B cell (primary cell): ENCODE data around the gene TAS2R16. TPM values are rescaled to one million over a fixed set of nuclear protein-coding genes. Genes with fewer than 3 reads are reported as not detected.

Source experiments
- ATAC-seq: fragments of 200-7000 bp; cut with Tn5 transposase; one replicate; pipeline ENCODE4 v1.10.0; 2021; ENCODE audit warnings: low read depth, mild to moderate bottlenecking, moderate number of reproducible peaks, moderate library complexity
- CTCF ChIA-PET: fragments of 350-600 bp; sonication (Branson Sonifier 250); formaldehyde crosslinking; loops from one replicate; lab custom pipeline; 2021; ENCODE audit warnings: antibody characterized with exemption, inconsistent platforms; lab: Charles Lee
- POLR2A ChIA-PET: fragments of 350-600 bp; sonication (Branson Sonifier 250); formaldehyde crosslinking; loops from one replicate; lab custom pipeline; 2021; ENCODE audit warnings: antibody characterized with exemption; lab: Charles Lee
- DNase-seq: peaks from one replicate; pipeline ENCODE4 v3.0.0; 2013
- H2AFZ ChIP-seq: 2 replicates; pipeline ENCODE4 v1.6.1; 2012; ENCODE audit warnings: mild to moderate bottlenecking, low read depth, low read length; ENCODE audit not compliant: insufficient read depth, poor library complexity, severe bottlenecking
- H3K27ac ChIP-seq, 2 donors: 1 replicate in 1 of 2; 2 replicates in 1 of 2; pipeline ENCODE4 v1.5.1; 2012 to 2013; ENCODE audit warnings: low read length in 2 of 2, mild to moderate bottlenecking in 2 of 2, moderate library complexity in 1 of 2
- H3K27me3 ChIP-seq, 4 experiments: fragments of 200-600 bp in 1 of 4; sonication (generic) in 1 of 4; replicated peaks in 1 of 4; 1 replicate in 2 of 4; 2 replicates in 2 of 4; pipeline versions ENCODE4 v1.6.1 to v1.7.0; 2013 to 2016; ENCODE audit warnings: low read length in 3 of 4, mild to moderate bottlenecking in 2 of 4, mixed read lengths in 1 of 4, moderate library complexity in 1 of 4; ENCODE audit not compliant: insufficient read depth in 4 of 4, control insufficient read depth in 3 of 4; ENCODE audit errors: control extremely low read depth in 1 of 4
- H3K36me3 ChIP-seq, 2 experiments: replicated peaks in 1 of 2; 1 replicate in 1 of 2; 2 replicates in 1 of 2; pipeline versions ENCODE4 v1.6.1 to v1.7.1; 2013; ENCODE audit warnings: low read length in 1 of 2; ENCODE audit not compliant: insufficient read depth in 2 of 2, control insufficient read depth in 1 of 2; ENCODE audit errors: control extremely low read depth in 1 of 2, extremely low read depth in 1 of 2
- H3K4me1 ChIP-seq, 2 donors: fragments of 200-600 bp in 1 of 2; sonication (generic) in 1 of 2; 1 replicate in 1 of 2; 2 replicates in 1 of 2; pipeline versions ENCODE4 v1.5.1 to v1.6.1; 2013 to 2017; ENCODE audit warnings: low read length in 2 of 2; ENCODE audit not compliant: control insufficient read depth in 2 of 2, insufficient read depth in 2 of 2
- H3K4me2 ChIP-seq: replicated peaks from 2 replicates; pipeline ENCODE3; 2012; ENCODE audit warnings: mild to moderate bottlenecking, low read depth, low read length; ENCODE audit not compliant: poor library complexity, severe bottlenecking
- H3K4me3 ChIP-seq, 5 experiments: fragments of 200-600 bp in 1 of 5; sonication (generic) in 1 of 5; 1 replicate in 3 of 5; 2 replicates in 2 of 5; pipeline versions ENCODE4 v1.5.1 to v1.7.0; 2011 to 2016; ENCODE audit warnings: low read length in 4 of 5, mild to moderate bottlenecking in 4 of 5, low read depth in 2 of 5, control low read depth in 1 of 5, moderate library complexity in 1 of 5; ENCODE audit not compliant: insufficient read depth in 1 of 5; ENCODE audit errors: control extremely low read depth in 1 of 5, extremely low read depth in 1 of 5
- H3K79me2 ChIP-seq: fragments of 200-600 bp; sonication (generic); one replicate; pipeline ENCODE4 v1.6.0; 2016; ENCODE audit warnings: low read length; ENCODE audit not compliant: control insufficient read depth, insufficient read depth
- H3K9ac ChIP-seq: fragments of 200-600 bp; sonication (generic); 2 replicates; pipeline ENCODE4 v1.6.1; 2017; ENCODE audit warnings: mild to moderate bottlenecking, low read length, moderate library complexity
- H3K9me3 ChIP-seq, 3 donors: one replicate each; pipeline versions ENCODE4 v1.6.1 to v1.7.1; 2013; ENCODE audit warnings: low read length in 2 of 3; ENCODE audit not compliant: control insufficient read depth in 2 of 3, insufficient read depth in 1 of 3; ENCODE audit errors: control extremely low read depth in 1 of 3
- H4K20me1 ChIP-seq: 2 replicates; pipeline ENCODE4 v1.6.0; 2012; ENCODE audit warnings: mild to moderate bottlenecking, low read length; ENCODE audit not compliant: insufficient read depth, control insufficient read depth, poor library complexity, severe bottlenecking
- H3K27ac Mint-ChIP-seq: one replicate; pipeline ENCODE4 v1.8.0; 2021; ENCODE audit warnings: mixed read lengths
- H3K27me3 Mint-ChIP-seq: one replicate; pipeline ENCODE4 v1.8.0; 2021; ENCODE audit warnings: mixed read lengths
- H3K4me1 Mint-ChIP-seq: one replicate; pipeline ENCODE4 v1.8.0; 2021; ENCODE audit warnings: mixed read lengths
- H3K4me3 Mint-ChIP-seq: one replicate; pipeline ENCODE4 v1.8.0; 2021; ENCODE audit warnings: mixed read lengths
- H3K9me3 Mint-ChIP-seq: one replicate; pipeline ENCODE4 v1.8.0; 2022; ENCODE audit warnings: mixed read lengths; ENCODE audit not compliant: insufficient read depth
- EZH2 ChIP-seq: IDR thresholded peaks from 2 replicates; pipeline ENCODE4 v1.6.1; 2012; ENCODE audit warnings: borderline replicate concordance, low read depth, mild to moderate bottlenecking, moderate library complexity, low read length; ENCODE audit not compliant: insufficient read depth, poor library complexity, severe bottlenecking
- whole genome bisulfite sequencing: methylation state at CpG from one replicate; pipeline ENCODE4 v1.1.5; 2013; ENCODE audit warnings: missing lambda C conversion rate; ENCODE audit not compliant: insufficient coverage; 5-methylcytosine and 5-hydroxymethylcytosine counted together
- intact Hi-C: fragments of 100-400 bp; cut with micrococcal nuclease; formaldehyde crosslinking; loops from one replicate; pipeline ENCODE4 v1.10.0; 2022
- polyA plus RNA-seq: library from polyadenylated mRNA; depleted of rRNA; stranded (reverse); fragments of >200 nt; gene quantifications from 2 replicates; pipeline ENCODE4 v1.2.3, GENCODE V29; 2012
- total RNA-seq, 2 donors: library from RNA; stranded (reverse); fragments of 120-200 nt in 1 of 2; gene quantifications; 1 replicate in 1 of 2; 2 replicates in 1 of 2; pipeline versions ENCODE4 v1.2.3 to v1.2.4, GENCODE V29; 2013 to 2022
- TF ChIP-seq, protein P1 (sequence below): fragments of 200-600 bp; IDR thresholded peaks from one replicate; pipeline ENCODE4 v1.8.0; 2022; ENCODE audit warnings: antibody characterized with exemption, mild to moderate bottlenecking

Gene TAS2R16
- total and polyA plus RNA-seq, 2 donors (not counting 1 experiment from before 2014, with no cell fraction given) = not detected

DNA sequence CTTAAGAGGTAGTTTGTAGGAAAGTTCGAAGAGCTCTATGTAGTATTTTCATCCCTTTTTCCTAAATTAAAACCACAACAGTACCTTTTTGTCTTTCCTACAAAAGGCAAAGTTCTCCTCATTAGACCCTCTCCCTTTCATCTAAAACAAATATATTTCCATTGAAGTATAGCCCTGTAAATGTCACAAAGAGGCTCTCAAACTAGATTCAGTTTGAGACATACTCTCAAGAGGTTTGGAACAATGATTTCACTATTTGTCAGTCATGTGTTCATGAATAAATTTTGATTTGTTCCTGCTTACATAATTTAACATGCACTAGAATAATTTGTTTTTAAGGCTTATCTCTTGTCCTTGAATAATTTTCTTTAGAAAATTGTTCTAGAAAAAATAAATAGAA, 12.2 kb downstream of the TAS2R16 start:
- no peak for DNase-seq
- H3K4me3 Mint-ChIP-seq = no peak overlapping the region
- no peak overlapping the region for H3K27ac Mint-ChIP-seq

DNA sequence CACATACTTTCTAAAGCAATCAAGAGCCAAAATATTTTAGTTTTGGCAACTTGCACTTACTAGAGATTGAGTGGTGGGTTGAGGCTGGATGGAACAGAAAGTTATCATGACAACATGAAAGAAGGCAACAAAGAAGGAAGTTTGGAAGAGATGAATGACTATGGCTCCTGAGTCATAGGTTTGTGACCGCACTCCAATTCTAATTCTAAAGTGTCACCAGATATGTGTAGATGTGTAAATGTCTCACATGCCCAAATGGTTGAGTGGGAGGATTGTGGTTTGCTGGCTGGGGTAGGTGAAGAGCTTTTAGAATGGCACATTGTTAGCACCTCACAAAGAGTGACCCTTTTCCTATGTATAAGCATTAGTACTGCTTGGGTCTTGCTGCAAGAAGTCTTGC, 20.2 kb downstream of the TAS2R16 start:
- no peaks in the 10 kb centered on the region for H3K9me3 Mint-ChIP-seq
- H3K27ac Mint-ChIP-seq = no peak overlapping the region
- Histone ChIP-seq H3K9me3 (no peaks in the 10 kb centered on the region), H3K27ac (no peak overlapping the region), H3K4me1 (no peaks in the 10 kb centered on the region), H3K36me3 (no peaks in the 10 kb centered on the region), H4K20me1 (no peaks in the 10 kb centered on the region), H2AFZ (no peak overlapping the region), H3K4me2 (no peak overlapping the region), H3K27me3 (no peaks in the 10 kb centered on the region), H3K79me2 (no peaks in the 10 kb centered on the region), H3K9ac (no peak overlapping the region), H3K4me3 (no peak overlapping the region)
- no peaks in the 10 kb centered on the region for H3K27me3 Mint-ChIP-seq
- no peaks in the 10 kb centered on the region for H3K4me1 Mint-ChIP-seq
- intact Hi-C loops = no loop called here
- TF ChIP-seq, protein P1, sequence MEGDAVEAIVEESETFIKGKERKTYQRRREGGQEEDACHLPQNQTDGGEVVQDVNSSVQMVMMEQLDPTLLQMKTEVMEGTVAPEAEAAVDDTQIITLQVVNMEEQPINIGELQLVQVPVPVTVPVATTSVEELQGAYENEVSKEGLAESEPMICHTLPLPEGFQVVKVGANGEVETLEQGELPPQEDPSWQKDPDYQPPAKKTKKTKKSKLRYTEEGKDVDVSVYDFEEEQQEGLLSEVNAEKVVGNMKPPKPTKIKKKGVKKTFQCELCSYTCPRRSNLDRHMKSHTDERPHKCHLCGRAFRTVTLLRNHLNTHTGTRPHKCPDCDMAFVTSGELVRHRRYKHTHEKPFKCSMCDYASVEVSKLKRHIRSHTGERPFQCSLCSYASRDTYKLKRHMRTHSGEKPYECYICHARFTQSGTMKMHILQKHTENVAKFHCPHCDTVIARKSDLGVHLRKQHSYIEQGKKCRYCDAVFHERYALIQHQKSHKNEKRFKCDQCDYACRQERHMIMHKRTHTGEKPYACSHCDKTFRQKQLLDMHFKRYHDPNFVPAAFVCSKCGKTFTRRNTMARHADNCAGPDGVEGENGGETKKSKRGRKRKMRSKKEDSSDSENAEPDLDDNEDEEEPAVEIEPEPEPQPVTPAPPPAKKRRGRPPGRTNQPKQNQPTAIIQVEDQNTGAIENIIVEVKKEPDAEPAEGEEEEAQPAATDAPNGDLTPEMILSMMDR = no peak
- TF ChIP-seq EZH2 = no peak
- CTCF ChIA-PET = no interaction called here
- ATAC-seq (no peak), DNase-seq (no peak)
- POLR2A ChIA-PET = no interaction called here
- WGBS = no CpG with 5 or more reads among the region's 1 CpG
- no peak overlapping the region for H3K4me3 Mint-ChIP-seq

More for the DNA sequence above, 12.2 kb downstream of the TAS2R16 start:
- H3K79me2 ChIP-seq = no peaks in the 10 kb centered on the region
- TF ChIP-seq, protein P1 = no peak
- no peak for TF ChIP-seq EZH2
- ATAC-seq = no peak
- H4K20me1 ChIP-seq = no peaks in the 10 kb centered on the region
- H3K4me2 ChIP-seq = no peak overlapping the region
- H3K4me3 ChIP-seq = no peak overlapping the region
- ChIA-PET CTCF (no interaction called here), POLR2A (no interaction called here)
- no peak overlapping the region for H2AFZ ChIP-seq
- Mint-ChIP-seq H3K9me3 (no peaks in the 10 kb centered on the region), H3K4me1 (no peaks in the 10 kb centered on the region), H3K27me3 (no peaks in the 10 kb centered on the region)
- no peak overlapping the region for H3K9ac ChIP-seq
- no peaks in the 10 kb centered on the region for H3K27me3 ChIP-seq
- H3K9me3 ChIP-seq = no peaks in the 10 kb centered on the region
- intact Hi-C loops = no loop called here
- no peak overlapping the region for H3K27ac ChIP-seq
- no peaks in the 10 kb centered on the region for H3K36me3 ChIP-seq
- H3K4me1 ChIP-seq = no peaks in the 10 kb centered on the region
- WGBS = no CpG with 5 or more reads among the region's 1 CpG
